SU-DHL-6 (cell line): Measurements from ENCODE around the gene CEACAM6.

Experiments used
- H2AFZ ChIP-seq: fragments of 200-600 bp; sonication (generic); 2 replicates; pipeline ENCODE4 v1.6.1; 2014; ENCODE audit warnings: low read depth, mild to moderate bottlenecking, moderate library complexity, mixed read lengths, antibody characterized with exemption, low read length; ENCODE audit not compliant: severe bottlenecking
- H3F3A ChIP-seq: fragments of 200-600 bp; shearing (Covaris generic); 2 replicates; pipeline ENCODE4 v1.6.0; 2016; ENCODE audit warnings: antibody characterized with exemption, mild to moderate bottlenecking; ENCODE audit not compliant: insufficient read depth
- H3K27ac ChIP-seq: fragments of 200-600 bp; sonication (generic); 2 replicates; pipeline ENCODE4 v1.5.1; 2016; ENCODE audit warnings: low read depth, mild to moderate bottlenecking, low read length, moderate library complexity, mixed read lengths
- H3K27me3 ChIP-seq: fragments of 200-600 bp; sonication (generic), shearing (Covaris generic); 2 replicates; pipeline ENCODE4 v1.6.0; 2014; ENCODE audit warnings: mild to moderate bottlenecking, low read length
- H3K36me3 ChIP-seq: fragments of 200-600 bp; sonication (generic); 2 replicates; pipeline ENCODE4 v1.6.1; 2014; ENCODE audit warnings: mild to moderate bottlenecking, low read length, mixed read lengths
- H3K4me2 ChIP-seq: fragments of 300-600, 200-600 bp; shearing (Covaris generic), sonication (generic); 2 replicates; pipeline ENCODE4 v1.6.0; 2014; ENCODE audit warnings: low read length, low read depth, mild to moderate bottlenecking; ENCODE audit not compliant: poor library complexity, severe bottlenecking
- H3K4me3 ChIP-seq: fragments of 200-600 bp; sonication (generic); 2 replicates; pipeline ENCODE4 v1.5.1; 2014; ENCODE audit warnings: antibody characterized with exemption, low read length, mild to moderate bottlenecking, mixed read lengths; ENCODE audit not compliant: insufficient read depth, poor library complexity, severe bottlenecking
- H3K79me2 ChIP-seq: fragments of 200-600 bp; sonication (generic); 2 replicates; pipeline ENCODE4 v1.6.1; 2014; ENCODE audit warnings: mild to moderate bottlenecking, low read length, moderate library complexity; ENCODE audit not compliant: insufficient read depth
- H3K9ac ChIP-seq: fragments of 200-600 bp; sonication (generic); 2 replicates; pipeline ENCODE4 v1.7.0; 2014; ENCODE audit warnings: mild to moderate bottlenecking, low read length
- H3K9me2 ChIP-seq: fragments of 200-600 bp; sonication (generic); replicated peaks from 2 replicates; pipeline ENCODE4 v1.6.1; 2014; ENCODE audit warnings: low read length; ENCODE audit not compliant: insufficient read depth
- H3K9me3 ChIP-seq: fragments of 200-600 bp; sonication (generic); 2 replicates; pipeline ENCODE4 v1.6.1; 2014; ENCODE audit warnings: low read length, mixed read lengths; ENCODE audit not compliant: insufficient read depth
- H4K20me1 ChIP-seq: fragments of 200-600 bp; sonication (generic); 2 replicates; pipeline ENCODE4 v1.6.1; 2014; ENCODE audit warnings: low read depth, mild to moderate bottlenecking, antibody characterized with exemption, low read length, moderate library complexity, mixed read lengths
- CTCF ChIP-seq: fragments of 200-600 bp; sonication (generic); IDR thresholded peaks from one replicate; pipeline ENCODE4 v1.5.1; 2017; ENCODE audit warnings: antibody characterized with exemption, mild to moderate bottlenecking, low read length, moderate library complexity; ENCODE audit not compliant: insufficient read depth, poor library complexity, severe bottlenecking
- EZH2phosphoT487 ChIP-seq: fragments of 200-600 bp; sonication (generic), shearing (Covaris generic); conservative IDR thresholded peaks from 2 replicates; pipeline ENCODE4 v1.6.1; 2018; ENCODE audit warnings: mild to moderate bottlenecking, antibody characterized with exemption, low read length, moderate library complexity, mixed read lengths

The CEACAM6 gene

GRCh38 chr19:41755328-41755913 lies at the start of gene CEACAM6:
Gene CEACAM6 (plus strand): TSS chr19:41755530. CDS start chr19:41755639, 109 bp downstream.
- Histone ChIP-seq H3K4me2 (no peak within 1 kb of the TSS), H3K4me3 (no peak within 1 kb of the TSS), H3K27me3 (no peaks in the 10 kb centered on the region), H3K9me2 (no peaks in the 10 kb centered on the region), H4K20me1 (no peaks in the 10 kb centered on the region), H3K9ac (no peak within 1 kb of the TSS), H2AFZ (no peak within 1 kb of the TSS), H3F3A (no peaks in the 10 kb centered on the region), H3K9me3 (no peaks in the 10 kb centered on the region), H3K27ac (no peak within 1 kb of the TSS), H3K36me3 (no peaks in the 10 kb centered on the region), H3K79me2 (no peaks in the 10 kb centered on the region)
- no peak for TF ChIP-seq EZH2phosphoT487
- no peak for TF ChIP-seq CTCF

- no peaks in the 10 kb centered on the region for H4K20me1 ChIP-seq
Measured at GRCh38 chr19:41706741-41707501, 48.4 kb upstream of the CEACAM6 start.

GRCh38 chr19:41707502-41707812 lies 47.9 kb upstream of the CEACAM6 start:
- Histone ChIP-seq H3K27ac (no peak overlapping the region), H3K9me2 (no peaks in the 10 kb centered on the region), H3K9ac (no peak overlapping the region), H4K20me1 (no peaks in the 10 kb centered on the region), H3K36me3 (no peaks in the 10 kb centered on the region), H3K27me3 (no peaks in the 10 kb centered on the region), H3K4me2 (no peak overlapping the region), H2AFZ (no peak overlapping the region), H3K4me3 (no peak overlapping the region), H3K79me2 (no peaks in the 10 kb centered on the region), H3K9me3 (no peaks in the 10 kb centered on the region), H3F3A (no peaks in the 10 kb centered on the region)
- TF ChIP-seq CTCF = no peak
- TF ChIP-seq EZH2phosphoT487 = no peak

More at GRCh38 chr19:41706741-41707501, 48.4 kb upstream of the CEACAM6 start:
- H3K36me3 ChIP-seq = no peaks in the 10 kb centered on the region
- no peaks in the 10 kb centered on the region for H3K27me3 ChIP-seq
- no peaks in the 10 kb centered on the region for H3K9me2 ChIP-seq
- H3K4me2 ChIP-seq = peak overlapping the region; percentile 67
- no peaks in the 10 kb centered on the region for H3K79me2 ChIP-seq
- no peaks in the 10 kb centered on the region for H3F3A ChIP-seq
- H3K4me3 ChIP-seq = peak overlapping the region; percentile 38
- H3K9me3 ChIP-seq = no peaks in the 10 kb centered on the region
- no peak overlapping the region; the same call in 1 of the 2 replicates for H3K9ac ChIP-seq
- no peak overlapping the region for H3K27ac ChIP-seq
- TF ChIP-seq CTCF = peak; percentile 100
- no peak for TF ChIP-seq EZH2phosphoT487
- H2AFZ ChIP-seq = peak overlapping the region; percentile 86
